ENCODE data around the gene KYAT1.

KYAT1 gene

GRCh38 chr9:128819716-128820664 is 61.8 kb downstream of the KYAT1 start:
- Histone ChIP-seq H3K27me3 (ENCODE audit: control insufficient read depth in 1 of 2, insufficient read depth in 2 of 2, low read length in 2 of 2) (no peaks in the 10 kb centered on the region), H3K36me3 (ENCODE audit: insufficient read depth, low read length) (peaks cover 26% of the 10 kb centered on the region), H3K9me3 (ENCODE audit: low read length) (no peaks in the 10 kb centered on the region), H3K4me1 (ENCODE audit: insufficient read depth, low read length) (peaks cover 10% of the 10 kb centered on the region), H3K9ac (ENCODE audit: low read length) (no peak overlapping the region), H3K27ac (ENCODE audit: low read depth, low read length) (peak overlapping the region; percentile 6), H3K4me3 (ENCODE audit: low read depth in 1 of 2, low read length in 2 of 2) (peak overlapping the region in 1 of 2 donors; percentile 38)

DNA sequence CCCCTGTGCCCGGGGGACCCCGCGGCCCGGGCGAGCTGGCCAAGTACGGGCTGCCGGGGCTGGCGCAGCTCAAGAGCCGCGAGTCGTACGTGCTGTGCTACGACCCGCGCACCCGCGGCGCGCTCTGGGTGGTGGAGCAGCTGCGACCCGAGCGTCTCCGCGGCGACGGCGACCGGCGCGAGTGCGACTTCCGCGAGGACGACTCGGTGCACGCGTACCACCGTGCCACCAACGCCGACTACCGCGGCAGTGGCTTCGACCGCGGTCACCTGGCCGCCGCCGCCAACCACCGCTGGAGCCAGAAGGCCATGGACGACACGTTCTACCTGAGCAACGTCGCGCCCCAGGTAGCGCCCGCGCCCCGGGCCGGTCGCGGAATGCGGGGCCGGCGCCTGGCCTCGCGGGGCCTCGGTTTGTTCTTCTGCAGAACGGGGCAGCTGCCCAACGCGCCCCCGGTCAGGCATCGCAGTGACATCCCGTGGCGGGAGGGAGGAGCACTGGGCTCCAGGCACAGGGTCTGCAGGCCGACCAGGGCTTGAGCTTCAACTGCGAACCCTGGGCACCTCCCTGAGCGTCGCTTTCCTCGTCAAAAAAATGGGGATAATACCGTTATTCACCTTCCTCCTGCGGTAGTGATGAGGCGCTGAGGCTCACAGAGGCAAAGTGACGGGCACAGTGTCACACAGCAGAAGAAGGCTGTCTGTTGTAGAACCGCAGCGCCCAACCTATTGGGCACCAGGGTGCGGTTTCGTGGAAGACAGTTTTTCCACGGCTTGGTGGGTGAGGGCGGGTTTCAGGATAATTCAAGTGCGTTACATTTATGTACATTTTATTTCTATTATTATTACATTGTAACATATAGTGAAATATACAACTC is 62.7 kb downstream of the KYAT1 start:
- Histone ChIP-seq H3K36me3 (ENCODE audit: insufficient read depth, low read length) (peaks cover 17% of the 10 kb centered on the region), H3K9ac (ENCODE audit: low read length) (no peak overlapping the region), H3K27me3 (ENCODE audit: control insufficient read depth in 1 of 2, insufficient read depth in 2 of 2, low read length in 2 of 2) (no peaks in the 10 kb centered on the region), H3K4me3 (ENCODE audit: low read depth in 1 of 2, low read length in 2 of 2) (peak overlapping the region; percentile 38 to 44), H3K4me1 (ENCODE audit: insufficient read depth, low read length) (peaks cover 10% of the 10 kb centered on the region), H3K9me3 (ENCODE audit: low read length) (no peaks in the 10 kb centered on the region), H3K27ac (ENCODE audit: low read depth, low read length) (peak overlapping the region; percentile 3)

DNA sequence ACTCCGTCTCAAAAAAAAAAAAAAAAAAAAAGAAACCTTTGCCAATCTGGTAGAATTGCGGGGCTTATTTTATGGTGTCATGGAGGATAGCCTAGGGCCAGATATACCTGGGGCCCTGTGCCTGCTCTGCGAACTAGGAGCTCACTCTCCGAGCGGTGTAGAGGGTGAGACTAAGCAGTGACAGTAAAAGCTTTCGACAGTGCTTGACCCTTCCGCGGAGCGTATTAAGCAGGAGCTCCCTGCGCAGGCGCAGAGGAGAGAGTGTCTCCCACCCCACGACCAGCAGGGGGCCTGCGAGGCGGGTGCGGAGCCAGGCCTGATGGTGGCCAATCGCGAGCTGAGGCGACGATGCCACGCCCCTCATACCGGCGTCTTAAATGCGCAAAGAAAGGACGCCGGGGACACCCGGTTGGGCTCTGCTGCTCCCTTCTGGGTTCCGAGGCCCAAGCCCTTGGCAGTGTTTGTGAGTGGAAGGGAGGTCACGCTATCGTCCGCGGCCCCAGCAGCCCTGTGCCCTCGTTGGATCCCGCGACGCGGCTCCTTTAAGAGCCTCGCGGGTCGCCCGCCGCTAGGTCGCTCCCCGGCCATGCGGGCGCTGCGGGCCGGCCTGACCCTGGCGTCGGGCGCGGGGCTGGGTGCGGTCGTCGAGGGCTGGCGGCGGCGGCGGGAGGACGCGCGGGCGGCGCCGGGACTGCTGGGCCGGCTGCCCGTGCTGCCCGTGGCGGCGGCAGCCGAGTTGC is 63.5 kb downstream of the KYAT1 start, which contains the start of gene ENDOG:
ENDOG (plus strand) TSS at position 402 of the 740 bp plus-strand sequence; CDS start at position 587, 185 bp downstream.
- Histone ChIP-seq H3K36me3 (ENCODE audit: insufficient read depth, low read length) (peaks cover 15% of the 10 kb centered on the region), H3K27me3 (ENCODE audit: control insufficient read depth in 1 of 2, insufficient read depth in 2 of 2, low read length in 2 of 2) (no peaks in the 10 kb centered on the region), H3K9ac (ENCODE audit: low read length) (no peak within 1 kb of the TSS), H3K9me3 (ENCODE audit: low read length) (no peaks in the 10 kb centered on the region), H3K4me1 (ENCODE audit: insufficient read depth, low read length) (peaks cover 10% of the 10 kb centered on the region), H3K27ac (ENCODE audit: low read depth, low read length) (peak within 1 kb of the TSS; percentile 81), H3K4me3 (ENCODE audit: low read depth in 1 of 2, low read length in 2 of 2) (peak within 1 kb of the TSS; percentile 45 to 47)

- Histone ChIP-seq H3K36me3 (ENCODE audit: insufficient read depth, low read length) (peaks cover 7% of the 10 kb centered on the region), H3K27ac (ENCODE audit: low read depth, low read length) (no peak overlapping the region), H3K9ac (ENCODE audit: low read length) (no peak overlapping the region), H3K27me3 (ENCODE audit: control insufficient read depth in 1 of 2, insufficient read depth in 2 of 2, low read length in 2 of 2) (no peaks in the 10 kb centered on the region), H3K9me3 (ENCODE audit: low read length) (no peaks in the 10 kb centered on the region), H3K4me3 (ENCODE audit: low read depth in 1 of 2, low read length in 2 of 2) (no peak overlapping the region), H3K4me1 (ENCODE audit: insufficient read depth, low read length) (no peaks in the 10 kb centered on the region)
Observed at GRCh38 chr9:128810873-128811272, 70.9 kb downstream of the KYAT1 start.

DNA sequence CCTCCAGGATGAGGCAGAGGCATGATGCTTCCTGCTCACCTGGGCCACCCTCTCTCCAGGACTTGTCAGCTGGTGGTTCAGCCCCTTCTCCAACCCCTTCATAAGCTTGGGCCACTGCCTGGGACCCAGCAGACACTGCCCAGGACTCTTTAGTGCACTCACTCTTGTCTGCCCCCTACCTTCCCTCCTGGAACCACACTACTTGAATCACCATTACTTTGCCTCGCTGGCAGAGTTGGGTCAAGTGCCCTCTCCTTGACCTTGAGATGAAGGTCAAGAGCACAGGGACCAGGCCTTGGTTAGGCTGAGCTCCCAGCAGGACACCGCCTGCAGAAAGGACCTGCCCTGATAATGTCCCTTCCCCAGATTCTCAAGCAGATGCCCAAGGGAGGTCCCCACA is 71.9 kb downstream of the KYAT1 start:
- H3K9ac ChIP-seq (ENCODE audit: low read length): no peak overlapping the region
- H3K27me3 ChIP-seq (ENCODE audit: control insufficient read depth in 1 of 2, insufficient read depth in 2 of 2, low read length in 2 of 2): no peaks in the 10 kb centered on the region
- no peaks in the 10 kb centered on the region for H3K4me1 ChIP-seq (ENCODE audit: insufficient read depth, low read length)
- no peak overlapping the region for H3K27ac ChIP-seq (ENCODE audit: low read depth, low read length)
- H3K4me3 ChIP-seq (ENCODE audit: low read depth in 1 of 2, low read length in 2 of 2): no peak overlapping the region
- no peaks in the 10 kb centered on the region for H3K9me3 ChIP-seq (ENCODE audit: low read length)
- H3K36me3 ChIP-seq (ENCODE audit: insufficient read depth, low read length): peaks cover 16% of the 10 kb centered on the region

DNA sequence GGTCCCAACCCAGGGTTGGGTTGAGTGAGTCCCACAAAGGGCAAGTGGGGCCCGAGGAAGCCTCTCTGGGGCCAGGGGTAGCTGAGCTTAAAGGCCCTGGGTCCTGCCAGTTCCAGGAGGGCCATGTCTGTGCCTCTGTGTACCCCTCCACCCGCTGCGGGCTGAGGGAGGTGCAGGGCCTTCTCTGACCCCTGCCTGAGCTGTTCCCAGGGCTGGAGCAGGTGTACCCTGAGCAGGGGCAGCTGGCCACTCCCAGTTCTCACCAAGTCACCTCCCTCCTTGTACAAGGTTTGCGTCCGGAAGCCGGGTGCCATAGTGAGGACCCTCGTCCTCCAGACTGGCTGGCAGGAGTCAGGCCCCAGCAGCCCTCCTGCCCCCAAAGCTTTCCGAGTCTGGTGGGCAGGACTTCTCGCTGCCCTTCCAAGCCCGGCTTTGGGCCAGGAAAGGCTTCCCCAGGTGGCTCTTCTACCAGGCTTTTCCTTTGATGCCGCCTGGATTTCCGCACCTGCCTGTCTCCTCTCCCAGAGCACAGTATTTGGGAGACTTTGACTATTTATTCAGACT is 72.6 kb downstream of the KYAT1 start:
- no peak overlapping the region for H3K9ac ChIP-seq (ENCODE audit: low read length)
- no peaks in the 10 kb centered on the region for H3K9me3 ChIP-seq (ENCODE audit: low read length)
- H3K27ac ChIP-seq (ENCODE audit: low read depth, low read length): no peak overlapping the region
- no peak overlapping the region for H3K4me3 ChIP-seq (ENCODE audit: low read depth in 1 of 2, low read length in 2 of 2)
- H3K27me3 ChIP-seq (ENCODE audit: control insufficient read depth in 1 of 2, insufficient read depth in 2 of 2, low read length in 2 of 2): no peaks in the 10 kb centered on the region
- H3K36me3 ChIP-seq (ENCODE audit: insufficient read depth, low read length): peaks cover 17% of the 10 kb centered on the region
- H3K4me1 ChIP-seq (ENCODE audit: insufficient read depth, low read length): no peaks in the 10 kb centered on the region

DNA sequence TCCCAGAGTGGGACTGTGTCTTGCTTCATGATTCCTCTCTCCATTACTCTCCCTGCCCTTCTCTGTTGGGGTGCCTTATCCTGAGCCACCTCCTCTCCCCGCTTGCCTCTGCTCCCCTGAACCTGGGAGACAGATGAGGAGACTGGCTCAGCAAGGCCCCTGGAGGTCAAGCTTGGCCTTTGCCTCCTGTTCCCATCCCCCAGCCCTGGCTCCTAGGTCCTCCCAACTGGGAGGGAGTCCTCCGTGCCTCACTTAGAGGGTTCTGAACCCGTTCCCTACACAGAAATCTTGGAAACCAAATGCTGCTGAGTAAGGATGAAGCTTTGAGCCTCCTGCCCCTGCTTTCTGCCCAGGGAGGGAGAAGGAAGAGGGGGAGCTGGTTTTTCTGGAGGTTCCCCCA is 73.2 kb downstream of the KYAT1 start:
- no peak overlapping the region for H3K9ac ChIP-seq (ENCODE audit: low read length)
- H3K9me3 ChIP-seq (ENCODE audit: low read length): no peaks in the 10 kb centered on the region
- H3K27me3 ChIP-seq (ENCODE audit: control insufficient read depth in 1 of 2, insufficient read depth in 2 of 2, low read length in 2 of 2): no peaks in the 10 kb centered on the region
- no peak overlapping the region for H3K4me3 ChIP-seq (ENCODE audit: low read depth in 1 of 2, low read length in 2 of 2)
- peaks cover 23% of the 10 kb centered on the region for H3K36me3 ChIP-seq (ENCODE audit: insufficient read depth, low read length)
- no peak overlapping the region for H3K27ac ChIP-seq (ENCODE audit: low read depth, low read length)
- H3K4me1 ChIP-seq (ENCODE audit: insufficient read depth, low read length): no peaks in the 10 kb centered on the region

- no peak overlapping the region for H3K4me3 ChIP-seq (ENCODE audit: low read depth in 1 of 2, low read length in 2 of 2)
- peaks cover 29% of the 10 kb centered on the region for H3K36me3 ChIP-seq (ENCODE audit: insufficient read depth, low read length)
- H3K9ac ChIP-seq (ENCODE audit: low read length): no peak overlapping the region
- H3K4me1 ChIP-seq (ENCODE audit: insufficient read depth, low read length): no peaks in the 10 kb centered on the region
- H3K9me3 ChIP-seq (ENCODE audit: low read length): no peaks in the 10 kb centered on the region
- H3K27me3 ChIP-seq (ENCODE audit: control insufficient read depth in 1 of 2, insufficient read depth in 2 of 2, low read length in 2 of 2): no peaks in the 10 kb centered on the region
- H3K27ac ChIP-seq (ENCODE audit: low read depth, low read length): no peak overlapping the region
Observed at GRCh38 chr9:128807827-128808226, 73.9 kb downstream of the KYAT1 start.

DNA sequence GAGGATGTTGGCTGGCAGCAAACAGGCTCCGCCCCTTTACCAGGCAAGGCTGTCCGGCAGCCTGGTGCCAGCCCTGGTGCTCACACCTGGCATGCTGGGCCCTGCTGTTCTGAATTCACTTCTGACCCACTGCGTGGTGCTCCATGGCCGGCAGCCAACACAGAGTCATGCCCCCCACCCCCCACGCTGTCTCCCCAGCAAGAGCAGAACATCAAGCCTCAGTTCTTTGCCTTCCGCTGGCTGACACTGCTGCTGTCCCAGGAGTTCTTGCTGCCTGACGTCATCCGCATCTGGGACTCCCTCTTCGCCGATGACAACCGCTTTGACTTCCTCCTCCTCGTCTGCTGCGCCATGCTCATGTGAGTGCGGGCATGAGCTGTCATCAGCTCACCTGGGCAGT is 76.1 kb downstream of the KYAT1 start:
- peaks cover 36% of the 10 kb centered on the region for H3K36me3 ChIP-seq (ENCODE audit: insufficient read depth, low read length)
- H3K9me3 ChIP-seq (ENCODE audit: low read length): no peaks in the 10 kb centered on the region
- H3K27ac ChIP-seq (ENCODE audit: low read depth, low read length): no peak overlapping the region
- no peaks in the 10 kb centered on the region for H3K27me3 ChIP-seq (ENCODE audit: control insufficient read depth in 1 of 2, insufficient read depth in 2 of 2, low read length in 2 of 2)
- no peaks in the 10 kb centered on the region for H3K4me1 ChIP-seq (ENCODE audit: insufficient read depth, low read length)
- H3K9ac ChIP-seq (ENCODE audit: low read length): no peak overlapping the region
- H3K4me3 ChIP-seq (ENCODE audit: low read depth in 1 of 2, low read length in 2 of 2): no peak overlapping the region

DNA sequence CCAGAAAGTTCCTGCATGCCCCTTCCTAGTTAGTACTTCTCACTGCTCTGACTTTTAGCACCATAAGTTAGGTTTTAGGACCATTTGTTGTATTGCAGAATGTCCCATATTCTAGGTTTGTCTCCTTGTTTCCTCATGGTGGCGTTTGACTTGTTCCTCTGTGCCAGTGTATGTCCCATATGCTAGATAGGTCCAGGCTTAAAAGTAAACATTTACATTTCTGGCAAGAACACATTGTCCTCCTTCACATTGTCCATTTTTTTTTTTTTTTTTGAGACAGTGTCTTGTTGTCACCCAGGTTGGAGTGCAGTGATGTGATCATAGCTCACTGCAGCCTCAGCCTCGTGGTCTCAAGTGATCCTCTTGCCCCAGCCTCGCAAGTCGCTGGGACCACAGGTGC is 79.3 kb downstream of the KYAT1 start:
- H3K4me1 ChIP-seq (ENCODE audit: insufficient read depth, low read length): no peaks in the 10 kb centered on the region
- no peaks in the 10 kb centered on the region for H3K27me3 ChIP-seq (ENCODE audit: control insufficient read depth in 1 of 2, insufficient read depth in 2 of 2, low read length in 2 of 2)
- H3K9me3 ChIP-seq (ENCODE audit: low read length): no peaks in the 10 kb centered on the region
- H3K27ac ChIP-seq (ENCODE audit: low read depth, low read length): no peak overlapping the region
- H3K36me3 ChIP-seq (ENCODE audit: insufficient read depth, low read length): peaks cover 53% of the 10 kb centered on the region
- H3K9ac ChIP-seq (ENCODE audit: low read length): no peak overlapping the region
- no peak overlapping the region for H3K4me3 ChIP-seq (ENCODE audit: low read depth in 1 of 2, low read length in 2 of 2)
